Measurements from ENCODE around the gene PPP3CA.

GRCh38 chr4:101103381-101104142, 243.8 kb downstream of the PPP3CA start:
- TF ChIP-seq, protein P1, sequence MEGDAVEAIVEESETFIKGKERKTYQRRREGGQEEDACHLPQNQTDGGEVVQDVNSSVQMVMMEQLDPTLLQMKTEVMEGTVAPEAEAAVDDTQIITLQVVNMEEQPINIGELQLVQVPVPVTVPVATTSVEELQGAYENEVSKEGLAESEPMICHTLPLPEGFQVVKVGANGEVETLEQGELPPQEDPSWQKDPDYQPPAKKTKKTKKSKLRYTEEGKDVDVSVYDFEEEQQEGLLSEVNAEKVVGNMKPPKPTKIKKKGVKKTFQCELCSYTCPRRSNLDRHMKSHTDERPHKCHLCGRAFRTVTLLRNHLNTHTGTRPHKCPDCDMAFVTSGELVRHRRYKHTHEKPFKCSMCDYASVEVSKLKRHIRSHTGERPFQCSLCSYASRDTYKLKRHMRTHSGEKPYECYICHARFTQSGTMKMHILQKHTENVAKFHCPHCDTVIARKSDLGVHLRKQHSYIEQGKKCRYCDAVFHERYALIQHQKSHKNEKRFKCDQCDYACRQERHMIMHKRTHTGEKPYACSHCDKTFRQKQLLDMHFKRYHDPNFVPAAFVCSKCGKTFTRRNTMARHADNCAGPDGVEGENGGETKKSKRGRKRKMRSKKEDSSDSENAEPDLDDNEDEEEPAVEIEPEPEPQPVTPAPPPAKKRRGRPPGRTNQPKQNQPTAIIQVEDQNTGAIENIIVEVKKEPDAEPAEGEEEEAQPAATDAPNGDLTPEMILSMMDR (IDR thresholded peaks at IDR 0.05; ENCODE audit: low read length) = no peak
- TF ChIP-seq EZH2 (optimal IDR thresholded peaks at IDR 0.05; ENCODE audit: low read depth, low read length) (no peak), EZH2phosphoT487 (IDR thresholded peaks at IDR 0.05; ENCODE audit: low read length) (no peak)

Data from MM.1S (cell line).